ENCODE data around the gene EEF1AKMT1. TPM values are rescaled to one million over a fixed set of nuclear protein-coding genes. Genes with fewer than 3 reads are reported as not detected.

EEF1AKMT1 gene
- total RNA-seq, 1 experiment from 2014 or later = 8.9 TPM

GRCh38 chr13:20798027-20798426 is 24.3 kb upstream of the EEF1AKMT1 start:
- Histone ChIP-seq H3K27me3 (ENCODE audit: insufficient read depth, low read depth) (no peaks in the 10 kb centered on the region), H3K4me1 (replicated peaks; ENCODE audit: insufficient read depth) (no peaks in the 10 kb centered on the region), H3K79me2 (ENCODE audit: low read depth) (no peaks in the 10 kb centered on the region), H3K27ac (no peak overlapping the region), H3F3A (ENCODE audit: insufficient read depth, low read depth) (no peaks in the 10 kb centered on the region), H3K9me3 (ENCODE audit: insufficient read depth, low read depth) (no peaks in the 10 kb centered on the region), H3K4me3 (no peak overlapping the region), H3K9me2 (ENCODE audit: insufficient read depth) (no peaks in the 10 kb centered on the region), H3K36me3 (ENCODE audit: low read depth) (no peaks in the 10 kb centered on the region), H3K4me2 (no peak overlapping the region), H4K20me1 (ENCODE audit: insufficient read depth) (no peaks in the 10 kb centered on the region), H2AFZ (no peak overlapping the region)
- ChIA-PET CTCF (no interaction called here), POLR2A (ENCODE audit: unreplicated experiment) (no interaction called here)
- intact Hi-C loops (cut with micrococcal nuclease; ENCODE audit: unreplicated experiment) = no loop called here
- no peak for DNase-seq
- BruUV-seq (replicated peaks) = no TSS peak
- TF ChIP-seq CTCF (conservative IDR thresholded peaks at IDR 0.05) (no peak), EZH2 (IDR thresholded peaks at IDR 0.05; ENCODE audit: low read depth) (no peak)

GRCh38 chr13:20796791-20797508 is 23.2 kb upstream of the EEF1AKMT1 start:
- Histone ChIP-seq H3K36me3 (ENCODE audit: low read depth) (no peaks in the 10 kb centered on the region), H4K20me1 (ENCODE audit: insufficient read depth) (no peaks in the 10 kb centered on the region), H2AFZ (no peak overlapping the region), H3K27me3 (ENCODE audit: insufficient read depth, low read depth) (no peaks in the 10 kb centered on the region), H3K9me3 (ENCODE audit: insufficient read depth, low read depth) (no peaks in the 10 kb centered on the region), H3K9me2 (ENCODE audit: insufficient read depth) (no peaks in the 10 kb centered on the region), H3F3A (ENCODE audit: insufficient read depth, low read depth) (no peaks in the 10 kb centered on the region), H3K79me2 (ENCODE audit: low read depth) (no peaks in the 10 kb centered on the region), H3K4me3 (no peak overlapping the region), H3K27ac (no peak overlapping the region), H3K4me2 (no peak overlapping the region), H3K4me1 (replicated peaks; ENCODE audit: insufficient read depth) (no peaks in the 10 kb centered on the region)
- DNase-seq = no peak
- ChIA-PET CTCF (no interaction called here), POLR2A (ENCODE audit: unreplicated experiment) (no interaction called here)
- TF ChIP-seq CTCF (conservative IDR thresholded peaks at IDR 0.05) = no peak
- intact Hi-C loops (cut with micrococcal nuclease; ENCODE audit: unreplicated experiment) = no loop called here
- no TSS peak for BruUV-seq (replicated peaks)

- H3K9me3 ChIP-seq (ENCODE audit: insufficient read depth, low read depth) = no peaks in the 10 kb centered on the region
- H3F3A ChIP-seq (ENCODE audit: insufficient read depth, low read depth) = peaks cover 4% of the 10 kb centered on the region
- intact Hi-C loops (cut with micrococcal nuclease; ENCODE audit: unreplicated experiment) = no loop called here
- no peaks in the 10 kb centered on the region for H3K4me1 ChIP-seq (replicated peaks; ENCODE audit: insufficient read depth)
- H3K27me3 ChIP-seq (ENCODE audit: insufficient read depth, low read depth) = no peaks in the 10 kb centered on the region
- ChIA-PET POLR2A (ENCODE audit: unreplicated experiment) (no interaction called here), CTCF (interaction anchor here (0.7 kb wide), 1 partner anchor 216 kb away, joined by 9 read pairs; no protein-coding TSS in a partner anchor)
- no peak overlapping the region for H2AFZ ChIP-seq
- no TSS peak for BruUV-seq (replicated peaks)
- H3K4me3 ChIP-seq = no peak overlapping the region
- no peaks in the 10 kb centered on the region for H3K9me2 ChIP-seq (ENCODE audit: insufficient read depth)
- H4K20me1 ChIP-seq (ENCODE audit: insufficient read depth) = no peaks in the 10 kb centered on the region
- TF ChIP-seq CTCF (conservative IDR thresholded peaks at IDR 0.05) = no peak
- TF ChIP-seq EZH2 (IDR thresholded peaks at IDR 0.05; ENCODE audit: low read depth) = no peak
- no peak overlapping the region for H3K4me2 ChIP-seq
- no peaks in the 10 kb centered on the region for H3K36me3 ChIP-seq (ENCODE audit: low read depth)
- no peak for DNase-seq
- H3K79me2 ChIP-seq (ENCODE audit: low read depth) = no peaks in the 10 kb centered on the region
- no peak overlapping the region for H3K27ac ChIP-seq
Measured at GRCh38 chr13:20789665-20790064, 15.9 kb upstream of the EEF1AKMT1 start.
